Natural killer cell (primary cell): ENCODE results near the gene HTATIP2. TPM values are rescaled to one million over a fixed set of nuclear protein-coding genes. Genes with fewer than 3 reads are reported as not detected.
A peak's percentile ranks its signal among the peaks of the same experiment; 100 is the strongest.

ENCODE experiments used
- ATAC-seq, 3 donors: fragments of 150-1000 bp in 2 of 3; fragments of 200-7000 bp in 1 of 3; cut with Tn5 transposase; 1 replicate in 1 of 3; 2 replicates in 2 of 3; pipeline ENCODE4 v1.10.0; 2021; ENCODE audit warnings: mild to moderate bottlenecking in 2 of 3, moderate library complexity in 2 of 3
- DNase-seq, 2 donors: peaks; one replicate each; pipeline versions ENCODE4 v3.0.0 to v3.0.0-alpha.2; 2013 to 2021; ENCODE audit warnings: mixed read lengths in 1 of 2
- H3K27ac ChIP-seq: one replicate; pipeline ENCODE4 v1.5.1; 2013; ENCODE audit warnings: mild to moderate bottlenecking, low read length
- H3K27me3 ChIP-seq: one replicate; pipeline ENCODE4 v1.6.1; 2013; ENCODE audit warnings: low read length; ENCODE audit not compliant: control insufficient read depth, insufficient read depth
- H3K36me3 ChIP-seq: one replicate; pipeline ENCODE4 v1.6.1; 2013; ENCODE audit warnings: low read length; ENCODE audit not compliant: control insufficient read depth, insufficient read depth
- H3K4me1 ChIP-seq: one replicate; pipeline ENCODE4 v1.6.1; 2013; ENCODE audit warnings: low read length; ENCODE audit not compliant: control insufficient read depth, insufficient read depth
- H3K4me3 ChIP-seq: one replicate; pipeline ENCODE4 v1.5.1; 2013; ENCODE audit warnings: low read length
- H3K9me3 ChIP-seq: one replicate; pipeline ENCODE4 v1.6.1; 2013; ENCODE audit warnings: low read length; ENCODE audit not compliant: control insufficient read depth, insufficient read depth
- H3K27ac Mint-ChIP-seq, 2 donors: one replicate each; pipeline ENCODE4 v1.8.0; 2022; ENCODE audit warnings: mild to moderate bottlenecking in 2 of 2, mixed read lengths in 2 of 2, moderate library complexity in 1 of 2
- H3K27me3 Mint-ChIP-seq, 2 donors: one replicate each; pipeline ENCODE4 v1.8.0; 2022; ENCODE audit warnings: low read depth in 2 of 2, mixed read lengths in 2 of 2
- H3K36me3 Mint-ChIP-seq: one replicate; pipeline ENCODE4 v1.8.0; 2022; ENCODE audit warnings: mixed read lengths
- H3K4me1 Mint-ChIP-seq, 2 donors: one replicate each; pipeline ENCODE4 v1.8.0; 2022; ENCODE audit warnings: mixed read lengths in 2 of 2
- H3K4me3 Mint-ChIP-seq: one replicate; pipeline ENCODE4 v1.8.0; 2022; ENCODE audit warnings: mild to moderate bottlenecking, moderate library complexity, mixed read lengths
- H3K9me3 Mint-ChIP-seq, 2 donors: one replicate each; pipeline ENCODE4 v1.8.0; 2022; ENCODE audit warnings: mixed read lengths in 2 of 2
- CTCF ChIP-seq: fragments of 200-600 bp; IDR thresholded peaks from one replicate; pipeline ENCODE4 v1.8.0; 2022; ENCODE audit warnings: antibody characterized with exemption
- WGBS: methylation state at CpG from one replicate; pipeline ENCODE4 v1.1.7; 2013; ENCODE audit warnings: missing lambda C conversion rate; ENCODE audit not compliant: insufficient coverage; 5-methylcytosine and 5-hydroxymethylcytosine counted together
- intact Hi-C: fragments of 100-400 bp; cut with micrococcal nuclease; formaldehyde crosslinking; loops from one replicate; pipeline ENCODE4 v1.14.2; 2022
- total RNA-seq, 4 donors: library from RNA; stranded (reverse); fragments of 120-200 nt in 1 of 4; gene quantifications; one replicate each; pipeline versions ENCODE4 v1.2.3 to v1.2.4, GENCODE V29; 2013 to 2022

HTATIP2 gene
- total RNA-seq, 3 donors from 2014 or later (not counting 1 experiment from before 2014, with no cell fraction given) = 16.7 to 25.6 (median 19.5) TPM

- ATAC-seq = no peak
- intact Hi-C loops = no loop called here
- peak in 1 of 2 donors; percentile 8 for DNase-seq
- Histone ChIP-seq H3K27me3 (no peaks in the 10 kb centered on the region), H3K9me3 (no peaks in the 10 kb centered on the region), H3K36me3 (peaks cover 9% of the 10 kb centered on the region), H3K4me1 (peaks cover 20% of the 10 kb centered on the region), H3K4me3 (peak overlapping the region; percentile 98), H3K27ac (peak overlapping the region; percentile 82)
- Mint-ChIP-seq H3K27me3 (no peaks in the 10 kb centered on the region), H3K9me3 (no peaks in the 10 kb centered on the region), H3K4me3 (peak overlapping the region; percentile 98), H3K4me1 (peaks cover 20 to 23% of the 10 kb centered on the region in 2 donors), H3K36me3 (no peaks in the 10 kb centered on the region), H3K27ac (peak overlapping the region; percentile 98 to 99)
- 19% methylated on average over 24 of the region's 25 CpGs for WGBS
- no peak for TF ChIP-seq CTCF
These were observed 24.9 kb downstream of the HTATIP2 start for GRCh38 chr11:20388096-20389055.

DNA sequence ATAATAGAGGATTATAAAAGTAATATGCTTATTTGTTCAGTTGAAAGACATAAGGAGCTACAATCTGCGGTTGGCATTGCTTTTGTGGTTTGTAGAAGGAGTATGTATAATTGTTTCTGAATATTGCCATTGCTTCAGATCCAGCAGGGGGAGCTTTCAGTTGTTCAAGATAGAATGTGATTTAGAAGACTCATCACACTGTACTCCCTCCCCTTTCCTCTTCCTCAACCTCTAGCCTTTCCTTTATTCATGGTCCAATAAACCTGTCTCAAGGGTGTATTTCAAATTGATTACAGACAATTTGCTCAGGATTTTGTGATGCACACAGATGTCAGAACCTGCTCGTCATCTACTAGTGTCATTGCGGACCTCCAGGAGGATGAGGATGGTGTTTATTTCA is 33.8 kb downstream of the HTATIP2 start:
- no peaks in the 10 kb centered on the region for H3K4me1 ChIP-seq
- no peak overlapping the region for H3K4me3 ChIP-seq
- H3K36me3 Mint-ChIP-seq = no peaks in the 10 kb centered on the region

DNA sequence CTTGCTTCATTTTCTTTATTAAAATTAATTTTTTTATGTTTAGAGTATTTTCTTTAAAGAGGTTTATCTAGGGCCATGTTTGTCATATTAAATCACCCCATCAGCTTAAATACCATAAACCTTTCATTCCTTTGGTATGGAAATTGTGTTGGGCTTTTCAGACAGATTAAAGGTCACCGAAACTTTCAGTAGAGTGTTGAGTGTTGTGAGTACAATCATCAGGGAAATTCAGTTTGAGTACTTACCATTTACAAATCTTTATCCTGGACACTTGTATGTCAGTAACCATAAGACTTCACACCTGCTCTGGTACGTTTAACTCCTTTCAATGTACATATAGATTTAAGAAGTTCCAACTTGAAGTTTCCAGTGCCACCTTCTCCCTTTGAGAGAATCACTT is 36.0 kb downstream of the HTATIP2 start:
- Histone ChIP-seq H3K4me1 (no peaks in the 10 kb centered on the region), H3K36me3 (peaks cover 28% of the 10 kb centered on the region), H3K9me3 (no peaks in the 10 kb centered on the region), H3K4me3 (no peak overlapping the region), H3K27ac (no peak overlapping the region), H3K27me3 (no peaks in the 10 kb centered on the region)
- no peaks in the 10 kb centered on the region for H3K36me3 Mint-ChIP-seq
- no peak overlapping the region for H3K27ac Mint-ChIP-seq
- H3K27me3 Mint-ChIP-seq = no peaks in the 10 kb centered on the region
- no peak for DNase-seq
- no peak for TF ChIP-seq CTCF
- H3K4me3 Mint-ChIP-seq = no peak overlapping the region
- peaks cover 0 to 4% of the 10 kb centered on the region in 2 donors for H3K4me1 Mint-ChIP-seq
- intact Hi-C loops = no loop called here
- no peaks in the 10 kb centered on the region for H3K9me3 Mint-ChIP-seq
- ATAC-seq = no peak
- 60% methylated on average over 1 of the region's 2 CpGs for WGBS

More for the DNA sequence above, 33.8 kb downstream of the HTATIP2 start:
- Mint-ChIP-seq H3K27ac (no peak overlapping the region), H3K4me3 (no peak overlapping the region), H3K27me3 (no peaks in the 10 kb centered on the region), H3K4me1 (peaks cover 0 to 4% of the 10 kb centered on the region in 2 donors), H3K9me3 (no peaks in the 10 kb centered on the region)
- intact Hi-C loops = no loop called here
- 68% methylated on average over 3 of the region's 3 CpGs for WGBS
- H3K36me3 ChIP-seq = peaks cover 37% of the 10 kb centered on the region
- H3K27ac ChIP-seq = no peak overlapping the region
- DNase-seq (peak in 1 of 2 donors; percentile 61), ATAC-seq (peak in 2 of 3 donors; percentile 68 to 69)
- no peaks in the 10 kb centered on the region for H3K27me3 ChIP-seq
- peak; percentile 20 for TF ChIP-seq CTCF
- no peaks in the 10 kb centered on the region for H3K9me3 ChIP-seq
